Neuronal stem cell (in vitro differentiated cells): Measurements from ENCODE around the gene DNAH8. TPM values are rescaled to one million over a fixed set of nuclear protein-coding genes. Genes with fewer than 3 reads are reported as not detected.

Experiments used
- DNase-seq: peaks from one replicate; pipeline ENCODE4 v3.0.0-alpha.2; 2013; ENCODE audit warnings: low spot score
- H2AFZ ChIP-seq: one replicate; pipeline ENCODE4 v1.6.1; 2013; ENCODE audit warnings: mild to moderate bottlenecking, low read length, inconsistent platforms
- H2AK5ac ChIP-seq: 2 replicates; pipeline ENCODE4 v1.6.1; 2013; ENCODE audit warnings: low read depth, mild to moderate bottlenecking, inconsistent platforms, low read length, moderate library complexity, mixed read lengths
- H2BK120ac ChIP-seq: 2 replicates; pipeline ENCODE4 v1.6.1; 2013; ENCODE audit warnings: low read depth, mild to moderate bottlenecking, inconsistent platforms, low read length, moderate library complexity, mixed read lengths
- H2BK12ac ChIP-seq: one replicate; pipeline ENCODE4 v1.6.1; 2013; ENCODE audit warnings: low read length, inconsistent platforms
- H2BK15ac ChIP-seq: 2 replicates; pipeline ENCODE4 v1.6.1; 2013; ENCODE audit warnings: mild to moderate bottlenecking, low read length, inconsistent platforms, mixed read lengths
- H2BK5ac ChIP-seq: one replicate; pipeline ENCODE4 v1.6.1; 2013; ENCODE audit warnings: inconsistent platforms, mild to moderate bottlenecking, low read length, moderate library complexity
- H3K14ac ChIP-seq: one replicate; pipeline ENCODE4 v1.6.1; 2013; ENCODE audit warnings: low read length, inconsistent platforms
- H3K18ac ChIP-seq: 2 replicates; pipeline ENCODE4 v1.6.1; 2013; ENCODE audit warnings: low read length, inconsistent platforms
- H3K23ac ChIP-seq: 2 replicates; pipeline ENCODE4 v1.6.1; 2013; ENCODE audit warnings: low read depth, mild to moderate bottlenecking, mixed read lengths, low read length, inconsistent platforms; ENCODE audit not compliant: poor library complexity
- H3K27ac ChIP-seq: replicated peaks from 3 replicates; pipeline ENCODE4 v1.5.1; 2013; ENCODE audit warnings: low read length, inconsistent platforms
- H3K27me3 ChIP-seq, 3 experiments: 2 replicates each; pipeline ENCODE4 v1.6.1; 2013; ENCODE audit warnings: low read length in 3 of 3, mild to moderate bottlenecking in 2 of 3, inconsistent platforms in 1 of 3, low read depth in 1 of 3, mixed read lengths in 1 of 3, moderate library complexity in 1 of 3; ENCODE audit not compliant: control insufficient read depth in 3 of 3, insufficient read depth in 3 of 3
- H3K36me3 ChIP-seq, 2 donors: replicated peaks in 1 of 2; 2 replicates each; pipeline ENCODE4 v1.6.1; 2013; ENCODE audit warnings: low read length in 2 of 2; ENCODE audit not compliant: control insufficient read depth in 2 of 2, insufficient read depth in 2 of 2
- H3K4ac ChIP-seq: 2 replicates; pipeline ENCODE4 v1.6.1; 2013; ENCODE audit warnings: inconsistent platforms, mild to moderate bottlenecking, low read length, moderate library complexity
- H3K4me1 ChIP-seq, 2 donors: 1 replicate in 1 of 2; 2 replicates in 1 of 2; pipeline ENCODE4 v1.6.1; 2013; ENCODE audit warnings: low read length in 2 of 2, low read depth in 1 of 2; ENCODE audit not compliant: control insufficient read depth in 2 of 2, insufficient read depth in 1 of 2
- H3K4me2 ChIP-seq: one replicate; pipeline ENCODE4 v1.6.1; 2013; ENCODE audit warnings: mild to moderate bottlenecking, low read length, inconsistent platforms; ENCODE audit not compliant: insufficient read depth, poor library complexity, severe bottlenecking
- H3K4me3 ChIP-seq, 2 donors: 2 replicates each; pipeline ENCODE4 v1.5.1; 2013; ENCODE audit warnings: low read length in 2 of 2, mild to moderate bottlenecking in 2 of 2, inconsistent platforms in 1 of 2, moderate library complexity in 1 of 2
- H3K79me1 ChIP-seq: one replicate; pipeline ENCODE4 v1.6.1; 2013; ENCODE audit warnings: low read depth, mild to moderate bottlenecking, inconsistent platforms, low read length, moderate library complexity
- H3K9ac ChIP-seq: one replicate; pipeline ENCODE4 v1.6.1; 2013; ENCODE audit warnings: mild to moderate bottlenecking, low read depth, low read length, inconsistent platforms; ENCODE audit not compliant: poor library complexity
- H3K9me3 ChIP-seq, 2 donors: replicated peaks in 1 of 2; 2 replicates each; pipeline versions ENCODE3 to v1.6.1; 2013; ENCODE audit warnings: low read length in 2 of 2, mild to moderate bottlenecking in 2 of 2, inconsistent platforms in 1 of 2, low read depth in 1 of 2, mixed read lengths in 1 of 2, moderate library complexity in 1 of 2; ENCODE audit not compliant: control insufficient read depth in 2 of 2, insufficient read depth in 1 of 2
- H4K8ac ChIP-seq: one replicate; pipeline ENCODE4 v1.6.1; 2013; ENCODE audit warnings: low read depth, mild to moderate bottlenecking, inconsistent platforms, low read length, moderate library complexity
- H4K91ac ChIP-seq: one replicate; pipeline ENCODE4 v1.6.1; 2013; ENCODE audit warnings: low read length, low read depth, mild to moderate bottlenecking, inconsistent platforms; ENCODE audit not compliant: poor library complexity
- WGBS, 2 donors: extraction: QIAGEN DNeasy Blood & Tissue Kit; methylation state at CpG; one replicate each; pipeline ENCODE4 v1.1.7; 2013; ENCODE audit warnings: missing lambda C conversion rate in 2 of 2, mixed read lengths in 1 of 2; ENCODE audit not compliant: insufficient read length in 2 of 2, insufficient replicate concordance in 1 of 2; ENCODE audit errors: extremely low coverage in 2 of 2; 5-methylcytosine and 5-hydroxymethylcytosine counted together
- polyA plus RNA-seq, 2 experiments: library from polyadenylated mRNA; stranded (reverse); fragments of 200-250 nt; gene quantifications; one replicate each; pipeline ENCODE4 v1.2.3, GENCODE V29; 2013

Gene DNAH8
- polyA plus RNA-seq (2013, experiment 1 of 2): 0.13 TPM
- polyA plus RNA-seq (2013, experiment 2 of 2): 0.03 TPM

- H4K91ac ChIP-seq: no peak within 1 kb of the TSS
- peak within 1 kb of the TSS in 1 of 2 donors; percentile 69 for H3K4me3 ChIP-seq
- H3K4me2 ChIP-seq: peak within 1 kb of the TSS; percentile 45
- H2BK12ac ChIP-seq: no peak within 1 kb of the TSS
- H2BK120ac ChIP-seq: no peak within 1 kb of the TSS
- no peak within 1 kb of the TSS for H3K14ac ChIP-seq
- H3K9ac ChIP-seq: no peak within 1 kb of the TSS
- no CpG with 5 or more reads among the region's 44 CpGs for WGBS, 2 donors
- peak within 1 kb of the TSS; percentile 53 for H3K18ac ChIP-seq
- H3K27ac ChIP-seq: no peak within 1 kb of the TSS
- H2BK5ac ChIP-seq: no peak within 1 kb of the TSS
- no peak for DNase-seq
- no peak within 1 kb of the TSS for H2AK5ac ChIP-seq
- no peaks in the 10 kb centered on the region for H3K9me3 ChIP-seq
- no peak within 1 kb of the TSS for H3K4ac ChIP-seq
- H3K4me1 ChIP-seq: peaks cover 0 to 2% of the 10 kb centered on the region in 2 donors
- no peak within 1 kb of the TSS for H4K8ac ChIP-seq
- H3K36me3 ChIP-seq: no peaks in the 10 kb centered on the region
- H2AFZ ChIP-seq: no peak within 1 kb of the TSS
- H3K23ac ChIP-seq: no peak within 1 kb of the TSS
- no peaks in the 10 kb centered on the region for H3K27me3 ChIP-seq
- H3K79me1 ChIP-seq: no peaks in the 10 kb centered on the region
- H2BK15ac ChIP-seq: no peak within 1 kb of the TSS
Observed at GRCh38 chr6:38715016-38715689, at the start of gene DNAH8. TSS of gene DNAH8 (plus strand) at chr6:38715311. CDS start at chr6:38722810, 7,499 bp downstream.

GRCh38 chr6:38671885-38672467, 43.1 kb upstream of the DNAH8 start:
- no peak overlapping the region for H3K4me2 ChIP-seq
- H2BK12ac ChIP-seq: no peak overlapping the region
- no peak overlapping the region for H3K27ac ChIP-seq
- H3K27me3 ChIP-seq: no peaks in the 10 kb centered on the region
- H3K9me3 ChIP-seq: peaks cover 0 to 2% of the 10 kb centered on the region in 2 donors
- peak; percentile 17 for DNase-seq
- H4K91ac ChIP-seq: no peak overlapping the region
- H3K14ac ChIP-seq: no peak overlapping the region
- no CpG with 5 or more reads among the region's 2 CpGs for WGBS, 2 donors
- no peak overlapping the region for H3K4ac ChIP-seq
- no peak overlapping the region for H2AK5ac ChIP-seq
- H3K79me1 ChIP-seq: no peaks in the 10 kb centered on the region
- H3K9ac ChIP-seq: no peak overlapping the region
- no peak overlapping the region for H4K8ac ChIP-seq
- no peak overlapping the region for H2BK15ac ChIP-seq
- no peaks in the 10 kb centered on the region for H3K4me1 ChIP-seq
- H3K4me3 ChIP-seq: no peak overlapping the region
- H3K23ac ChIP-seq: no peak overlapping the region
- no peak overlapping the region for H2BK5ac ChIP-seq
- no peak overlapping the region for H2AFZ ChIP-seq
- H3K18ac ChIP-seq: no peak overlapping the region
- H3K36me3 ChIP-seq: peaks cover 10 to 29% of the 10 kb centered on the region in 2 donors
- no peak overlapping the region for H2BK120ac ChIP-seq

GRCh38 chr6:38673397-38674165, 41.5 kb upstream of the DNAH8 start:
- WGBS, 2 donors: no CpG with 5 or more reads among the region's 9 CpGs
- Histone ChIP-seq H3K4me2 (no peak overlapping the region), H4K91ac (no peak overlapping the region), H3K9ac (no peak overlapping the region), H3K4me1 (no peaks in the 10 kb centered on the region), H3K27me3 (no peaks in the 10 kb centered on the region), H2AFZ (no peak overlapping the region), H2BK5ac (no peak overlapping the region), H3K18ac (no peak overlapping the region), H3K23ac (no peak overlapping the region), H3K36me3 (peaks cover 13 to 45% of the 10 kb centered on the region in 2 donors), H3K4me3 (no peak overlapping the region), H4K8ac (no peak overlapping the region), H2AK5ac (no peak overlapping the region), H3K9me3 (peaks cover 0 to 2% of the 10 kb centered on the region in 2 donors), H2BK15ac (no peak overlapping the region), H3K27ac (no peak overlapping the region), H2BK120ac (no peak overlapping the region), H3K4ac (no peak overlapping the region), H3K79me1 (no peaks in the 10 kb centered on the region), H2BK12ac (no peak overlapping the region), H3K14ac (no peak overlapping the region)
- DNase-seq: no peak
